Measurements from ENCODE around the gene MYRFL.

MYRFL gene

DNA sequence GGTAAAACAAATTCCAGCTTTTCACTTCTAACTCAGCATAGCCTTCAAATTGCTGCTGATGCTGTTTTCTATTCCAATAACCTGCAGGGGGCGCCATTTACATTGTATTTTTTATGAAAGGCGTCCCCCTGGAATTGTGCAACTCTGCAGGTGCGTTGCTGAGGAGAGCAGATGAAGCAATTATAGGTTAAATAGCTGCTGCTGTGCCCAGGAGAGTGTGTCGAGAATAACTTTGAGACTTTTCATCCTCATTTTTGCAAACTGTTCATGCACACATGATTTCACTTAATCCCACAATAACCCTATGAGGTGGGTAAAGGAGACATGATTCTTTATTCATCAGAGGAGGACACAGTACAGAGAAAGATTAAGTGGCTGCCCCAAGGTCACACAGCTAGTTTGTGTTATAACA, 75.7 kb downstream of the MYRFL start:
- DNase-seq = peak; percentile 69

GRCh38 chr12:69901221-69901905, 76.3 kb downstream of the MYRFL start:
- DNase-seq = no peak

GRCh38 chr12:69903548-69903947, 78.5 kb downstream of the MYRFL start:
- DNase-seq = no peak

- DNase-seq = no peak
These were observed 79.8 kb downstream of the MYRFL start for GRCh38 chr12:69904777-69905176.

GRCh38 chr12:69905801-69906200, 80.8 kb downstream of the MYRFL start:
- no peak for DNase-seq

GRCh38 chr12:69906411-69907216, 81.6 kb downstream of the MYRFL start:
- DNase-seq = no peak

GRCh38 chr12:69908203-69908602, 83.2 kb downstream of the MYRFL start:
- DNase-seq = no peak

DNA sequence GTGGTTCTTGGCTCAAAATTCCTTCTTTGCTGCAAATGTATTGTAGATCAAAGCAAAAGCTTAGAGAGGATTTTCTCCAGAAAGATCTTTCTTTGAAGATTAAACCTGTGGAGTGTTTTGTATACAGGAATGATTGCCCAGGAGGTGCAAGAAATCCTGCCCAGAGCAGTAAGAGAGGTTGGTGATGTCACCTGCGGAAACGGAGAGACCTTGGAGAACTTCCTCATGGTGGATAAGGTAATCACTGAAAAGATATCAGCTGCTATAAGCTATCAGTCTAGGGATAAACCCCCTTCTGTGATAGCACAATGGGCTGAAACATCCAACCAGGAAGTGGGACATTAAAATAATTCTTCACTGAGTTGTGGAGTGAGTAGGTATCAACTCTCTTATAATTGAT, 85.7 kb downstream of the MYRFL start:
- DNase-seq = no peak

DNA sequence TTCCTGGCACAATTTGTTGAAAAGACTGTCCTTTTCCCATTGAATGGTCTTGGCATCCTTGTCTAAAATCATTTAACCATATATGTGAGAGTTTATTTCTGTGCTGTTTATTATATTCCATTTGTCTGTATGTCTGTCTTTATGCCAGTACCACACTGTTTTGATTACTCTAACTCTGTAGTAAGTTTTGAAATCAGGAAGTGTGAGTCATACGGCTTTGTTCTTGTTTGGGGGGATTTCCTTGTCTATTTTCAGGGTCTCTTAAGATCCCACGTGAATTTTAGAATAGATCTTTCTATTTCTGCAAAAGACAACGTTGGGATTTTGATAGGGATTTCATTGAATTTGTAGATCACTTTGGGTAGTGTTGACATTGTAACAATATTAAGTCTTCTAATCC, 88.5 kb downstream of the MYRFL start:
- DNase-seq = no peak

DNA sequence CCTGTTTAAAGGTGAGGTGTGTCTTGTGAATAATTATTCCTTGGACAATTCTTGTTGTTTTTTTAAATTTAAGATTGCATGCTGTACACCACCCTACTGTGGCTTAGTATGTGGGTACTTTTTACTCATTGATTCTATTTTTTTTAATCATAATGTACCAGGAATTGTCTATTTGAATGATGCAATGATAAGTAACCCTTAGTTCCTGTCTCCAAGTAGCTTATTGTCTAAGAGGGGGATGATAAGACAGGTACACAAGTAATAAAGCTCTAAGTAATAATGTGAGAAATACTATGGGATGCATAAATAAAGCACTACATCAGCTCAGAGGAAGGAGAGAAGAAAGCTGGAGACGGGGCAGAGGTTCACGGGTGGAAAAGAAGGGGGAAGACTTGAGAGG, 90.9 kb downstream of the MYRFL start:
- no peak for DNase-seq

GRCh38 chr12:69916544-69917235, 91.7 kb downstream of the MYRFL start:
- no peak for DNase-seq

GRCh38 chr12:69918287-69918686, 93.3 kb downstream of the MYRFL start:
- DNase-seq = no peak

GRCh38 chr12:69919495-69919894, 94.5 kb downstream of the MYRFL start:
- DNase-seq = no peak

GRCh38 chr12:69921831-69922230, 96.8 kb downstream of the MYRFL start:
- no peak for DNase-seq

DNA sequence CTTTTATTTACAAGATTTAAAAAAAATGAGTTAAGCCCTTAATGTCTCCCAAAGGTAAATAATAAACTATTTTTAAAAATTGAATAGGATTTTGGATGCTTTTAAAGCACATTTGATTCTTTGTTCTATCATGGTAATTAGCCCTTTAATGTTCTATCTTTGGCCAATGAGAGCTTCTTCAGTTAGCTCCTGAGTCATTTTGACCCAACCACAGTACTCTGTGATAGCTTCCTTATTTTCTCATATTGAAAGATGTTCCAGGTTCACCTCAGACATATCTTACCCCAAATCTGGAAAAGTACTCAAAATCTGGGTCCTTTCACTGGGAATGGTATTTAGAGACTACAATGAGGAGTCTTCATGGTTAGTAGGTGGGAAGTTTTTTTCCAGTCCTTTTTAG, 98.0 kb downstream of the MYRFL start:
- no peak for DNase-seq

DNA sequence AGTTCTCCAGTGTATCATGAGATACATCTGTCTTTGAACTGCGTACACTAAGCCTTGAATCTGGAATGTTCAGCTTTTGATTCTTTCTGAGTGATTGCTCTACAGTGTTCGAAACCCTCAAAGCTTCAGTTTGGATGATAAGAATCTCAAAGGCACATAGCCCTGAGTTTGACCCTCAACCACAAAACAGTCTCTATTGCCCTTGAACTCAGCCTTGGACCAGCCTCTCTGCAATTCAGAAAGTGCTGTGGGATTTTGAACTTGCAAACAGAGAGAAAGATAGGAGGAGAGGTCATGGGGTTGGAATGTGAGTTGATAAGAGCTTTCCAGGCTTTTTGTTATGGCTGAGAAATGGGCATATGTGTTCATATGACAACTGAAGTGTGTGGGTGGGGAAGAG, 100.3 kb downstream of the MYRFL start:
- DNase-seq = no peak

- DNase-seq = no peak
These were observed 102.1 kb downstream of the MYRFL start for GRCh38 chr12:69927164-69927563.

GRCh38 chr12:69929125-69929524, 104.1 kb downstream of the MYRFL start:
- DNase-seq = no peak

- DNase-seq = no peak
These were observed 104.5 kb downstream of the MYRFL start for GRCh38 chr12:69929531-69929930.

- no peak for DNase-seq
These were observed 106.5 kb downstream of the MYRFL start for GRCh38 chr12:69931569-69931968.

DNA sequence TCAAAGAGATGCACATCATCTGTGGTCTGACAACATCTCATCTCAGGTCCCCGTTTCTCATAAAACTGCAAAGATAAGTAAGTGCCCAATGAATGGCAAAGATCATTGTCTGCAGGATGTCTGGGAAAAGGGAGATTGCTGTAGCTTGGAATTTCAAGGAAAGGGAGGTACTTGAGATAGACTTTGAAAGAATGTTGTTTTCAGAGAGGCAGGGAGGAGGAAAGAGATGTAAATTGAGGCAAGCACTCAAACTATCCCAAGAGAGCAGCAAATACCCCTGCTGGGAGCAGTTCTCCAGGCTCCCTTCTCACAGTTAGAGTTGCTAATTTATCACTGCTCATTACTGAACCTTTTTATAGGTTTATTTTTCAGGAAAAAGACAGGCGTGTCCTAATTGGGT, 107.1 kb downstream of the MYRFL start:
- DNase-seq = no peak

GRCh38 chr12:69932676-69933552, 107.9 kb downstream of the MYRFL start:
- DNase-seq = no peak

DNA sequence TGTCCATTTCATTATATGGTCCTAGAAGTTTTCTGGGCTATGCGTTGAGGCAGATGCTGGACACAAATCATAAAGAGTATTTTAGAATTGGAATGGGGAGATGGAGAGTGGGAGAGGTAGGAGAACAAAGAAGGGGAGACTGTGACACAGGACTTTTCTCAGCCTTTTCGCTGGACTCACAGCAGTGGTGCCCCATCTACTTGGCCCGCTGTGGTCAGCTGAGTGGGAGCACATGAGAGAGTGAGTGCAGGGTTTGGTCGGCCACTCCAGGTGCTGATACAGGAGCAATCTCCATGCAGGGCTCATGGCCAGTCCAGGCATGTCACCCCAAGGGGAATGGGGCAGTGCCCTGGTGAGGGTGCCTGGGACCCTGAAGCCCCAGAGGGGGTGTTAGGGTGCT, 109.0 kb downstream of the MYRFL start:
- DNase-seq = no peak

Measured in CD4-positive, alpha-beta T cell treated with Interleukin-17A for 4 hours (primary cell).